Keratinocyte (primary cell): Measurements from ENCODE around the gene TBC1D4. TPM values are rescaled to one million over a fixed set of nuclear protein-coding genes. Genes with fewer than 3 reads are reported as not detected.

Experiments used
- DNase-seq: peaks from one replicate; pipeline ENCODE4 v3.0.0-alpha.2; 2011; ENCODE audit warnings: low read depth, missing footprints, low spot score
- FAIRE-seq: peaks from 2 replicates; lab custom pipeline; 2011; peaks lifted over from hg19 to GRCh38; lab: Jason Lieb, UNC
- H2AFZ ChIP-seq: 2 replicates; pipeline ENCODE4 v1.6.0; 2012; ENCODE audit warnings: low read length, control low read depth, inconsistent platforms; ENCODE audit not compliant: control insufficient read depth
- H3K27ac ChIP-seq: 2 replicates; pipeline ENCODE4 v1.5.1; 2011; ENCODE audit warnings: low read length; ENCODE audit not compliant: control insufficient read depth, insufficient read depth
- H3K27me3 ChIP-seq: 3 replicates; pipeline ENCODE4 v1.6.0; 2011; ENCODE audit warnings: low read length; ENCODE audit not compliant: control insufficient read depth, insufficient read depth; ENCODE audit errors: extremely low read depth
- H3K36me3 ChIP-seq, 2 experiments: 2 replicates in 1 of 2; 3 replicates in 1 of 2; pipeline ENCODE4 v1.5.1; 2011; ENCODE audit warnings: low read length in 2 of 2, mild to moderate bottlenecking in 1 of 2; ENCODE audit not compliant: control insufficient read depth in 2 of 2, insufficient read depth in 2 of 2; ENCODE audit errors: extremely low read depth in 1 of 2
- H3K4me1 ChIP-seq: 3 replicates; pipeline ENCODE4 v1.5.1; 2011; ENCODE audit warnings: low read length; ENCODE audit not compliant: control insufficient read depth, insufficient read depth; ENCODE audit errors: extremely low read depth
- H3K4me2 ChIP-seq: 3 replicates; pipeline ENCODE4 v1.6.0; 2011; ENCODE audit warnings: low read depth, low read length; ENCODE audit not compliant: control insufficient read depth, insufficient read depth; ENCODE audit errors: extremely low read depth
- H3K4me3 ChIP-seq, 3 experiments: fragments of 200-600 bp in 1 of 3; sonication (generic) in 1 of 3; 2 replicates in 2 of 3; 3 replicates in 1 of 3; pipeline ENCODE4 v1.5.1; 2011 to 2016; ENCODE audit warnings: low read length in 3 of 3, mild to moderate bottlenecking in 3 of 3, control low read depth in 2 of 3, inconsistent platforms in 1 of 3, low read depth in 1 of 3, mixed read lengths in 1 of 3, mixed run types in 1 of 3, moderate library complexity in 1 of 3; ENCODE audit not compliant: control insufficient read depth in 2 of 3, insufficient read depth in 2 of 3; ENCODE audit errors: extremely low read depth in 1 of 3
- H3K79me2 ChIP-seq: 2 replicates; pipeline ENCODE4 v1.6.0; 2012; ENCODE audit warnings: low read length; ENCODE audit not compliant: control insufficient read depth, insufficient read depth
- H3K9ac ChIP-seq: 3 replicates; pipeline ENCODE4 v1.6.0; 2011; ENCODE audit warnings: low read length; ENCODE audit not compliant: control insufficient read depth, insufficient read depth; ENCODE audit errors: extremely low read depth
- H3K9me1 ChIP-seq: 3 replicates; pipeline ENCODE4 v1.6.0; 2011; ENCODE audit warnings: low read length; ENCODE audit not compliant: control insufficient read depth, insufficient read depth; ENCODE audit errors: extremely low read depth
- H3K9me3 ChIP-seq: 2 replicates; pipeline ENCODE4 v1.5.1; 2012; ENCODE audit warnings: low read depth, low read length; ENCODE audit not compliant: control insufficient read depth
- H4K20me1 ChIP-seq: 3 replicates; pipeline ENCODE4 v1.6.0; 2011; ENCODE audit warnings: low read length; ENCODE audit not compliant: control insufficient read depth, insufficient read depth; ENCODE audit errors: extremely low read depth
- CTCF ChIP-seq, 3 experiments: IDR thresholded peaks in 1 of 3; conservative IDR thresholded peaks in 1 of 3; optimal IDR thresholded peaks in 1 of 3; 2 replicates in 2 of 3; 3 replicates in 1 of 3; pipeline versions ENCODE3 to v1.5.1; 2011; ENCODE audit warnings: low read length in 3 of 3, mild to moderate bottlenecking in 3 of 3, moderate library complexity in 2 of 3, control low read depth in 1 of 3, inconsistent platforms in 1 of 3; ENCODE audit not compliant: insufficient read depth in 2 of 3; ENCODE audit errors: extremely low read depth in 1 of 3
- EZH2 ChIP-seq: IDR thresholded peaks from one replicate; pipeline ENCODE4 v1.6.1; 2012; ENCODE audit warnings: inconsistent platforms, mild to moderate bottlenecking, low read length, moderate library complexity
- dilution Hi-C: fragments of 300-500 bp; cut with MboI; formaldehyde crosslinking; loops from one replicate; pipeline ENCODE4 v1.7.0; 2020; ENCODE audit warnings: low sequenced_read_pairs; ENCODE audit not compliant: extremely low pct_ligation_motif_present
- polyA plus RNA-seq, 5 experiments: library from polyadenylated mRNA; depleted of rRNA in 3 of 5; stranded (reverse) in 3 of 5; stranded (forward) in 1 of 5; unstranded in 1 of 5; fragments of >200 nt; gene quantifications; 1 replicate in 1 of 5; 2 replicates in 3 of 5; 3 replicates in 1 of 5; pipeline versions ENCODE4 v1.2.1 to v1.2.3, GENCODE V29; 2011 to 2012; ENCODE audit warnings: missing spikeins in 2 of 5, low read depth in 1 of 5, low replicate concordance in 1 of 5

TBC1D4 gene
- polyA plus RNA-seq, 1 donor (not counting 4 experiments of a cell fraction or from before 2014, with no cell fraction given) = 14.2 TPM

GRCh38 chr13:75264611-75265010, 217.4 kb downstream of the TBC1D4 start:
- dilution Hi-C loops = no loop called here
- Histone ChIP-seq H3K27me3 (no peaks in the 10 kb centered on the region), H3K9me3 (no peaks in the 10 kb centered on the region), H3K9me1 (no peaks in the 10 kb centered on the region), H3K4me3 (no peak overlapping the region), H4K20me1 (no peaks in the 10 kb centered on the region), H2AFZ (no peak overlapping the region), H3K36me3 (no peaks in the 10 kb centered on the region), H3K9ac (no peak overlapping the region), H3K79me2 (no peaks in the 10 kb centered on the region), H3K4me2 (no peak overlapping the region), H3K27ac (no peak overlapping the region), H3K4me1 (no peaks in the 10 kb centered on the region)
- TF ChIP-seq CTCF (optimal IDR thresholded peaks at IDR 0.05 in 1 of 3, IDR thresholded peaks at IDR 0.05 in 1 of 3, conservative IDR thresholded peaks at IDR 0.05 in 1 of 3; ENCODE audit: extremely low read depth in 1 of 3, insufficient read depth in 2 of 3, low read length in 3 of 3) (no peak), EZH2 (no peak)
- FAIRE-seq = no peak
- no peak for DNase-seq

- no peaks in the 10 kb centered on the region for H3K27me3 ChIP-seq
- no peaks in the 10 kb centered on the region for H3K36me3 ChIP-seq
- no peak overlapping the region for H3K9ac ChIP-seq
- no peaks in the 10 kb centered on the region for H3K9me3 ChIP-seq
- no peak for DNase-seq
- no peak overlapping the region for H3K4me3 ChIP-seq
- H3K4me1 ChIP-seq = no peaks in the 10 kb centered on the region
- no peaks in the 10 kb centered on the region for H3K79me2 ChIP-seq
- no peak for TF ChIP-seq EZH2
- H4K20me1 ChIP-seq = no peaks in the 10 kb centered on the region
- H3K27ac ChIP-seq = no peak overlapping the region
- dilution Hi-C loops = no loop called here
- no peak overlapping the region for H3K4me2 ChIP-seq
- no peak overlapping the region for H2AFZ ChIP-seq
- H3K9me1 ChIP-seq = no peaks in the 10 kb centered on the region
- FAIRE-seq = no peak
Measured at GRCh38 chr13:75263741-75264407, 218.1 kb downstream of the TBC1D4 start.
